Neural cell (in vitro differentiated cells): ENCODE data around the gene CFAP299.

Experiments
- CTCF ChIP-seq: fragments of 450-650 bp; IDR thresholded peaks from 2 replicates; pipeline ENCODE4 v1.5.1; 2014; ENCODE audit warnings: antibody characterized with exemption, mild to moderate bottlenecking, moderate library complexity; ENCODE audit not compliant: poor library complexity, severe bottlenecking
- EZH2 ChIP-seq: fragments of 200-600, 300-800 bp; shearing (Covaris generic), sonication (generic); IDR thresholded peaks from 2 replicates; pipeline ENCODE4 v1.6.1; 2014; ENCODE audit warnings: antibody characterized with exemption, low read length, borderline replicate concordance, mild to moderate bottlenecking; ENCODE audit not compliant: insufficient read depth, poor library complexity, severe bottlenecking
- POLR2AphosphoS5 ChIP-seq: IDR thresholded peaks from 2 replicates; pipeline ENCODE4 v1.6.1; 2012
- RAD21 ChIP-seq: fragments of 450-650 bp; conservative IDR thresholded peaks from 2 replicates; pipeline ENCODE4 v1.6.1; 2014; ENCODE audit warnings: antibody characterized with exemption, mild to moderate bottlenecking, moderate library complexity
- TAF1 ChIP-seq: IDR thresholded peaks from 2 replicates; pipeline ENCODE4 v1.6.1; 2012; ENCODE audit warnings: low read depth
- TF ChIP-seq, protein P1 (sequence below): IDR thresholded peaks from 2 replicates; pipeline ENCODE4 v1.6.1; 2012; ENCODE audit warnings: borderline replicate concordance

DNA sequence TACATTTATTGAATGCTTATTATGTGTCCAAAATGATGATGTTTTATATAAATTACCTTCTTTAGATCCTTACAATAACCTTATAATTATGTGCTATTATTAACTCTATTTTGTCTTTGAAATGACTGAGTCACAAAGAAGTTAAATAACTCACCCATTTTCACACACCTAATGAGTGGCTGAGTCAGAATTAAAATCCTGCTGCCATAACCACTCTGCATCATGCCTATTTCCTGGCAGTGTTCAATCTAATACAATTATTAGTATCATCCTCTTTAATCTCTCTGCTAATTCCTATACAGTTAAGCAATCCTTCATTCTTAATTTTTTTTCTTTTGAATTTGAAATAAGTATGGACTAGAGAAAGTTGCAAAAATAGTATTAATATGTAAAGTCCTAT is 342.9 kb downstream of the CFAP299 start:
- no peak for TF ChIP-seq EZH2
- TF ChIP-seq CTCF = no peak
- TF ChIP-seq POLR2AphosphoS5 = no peak
- TF ChIP-seq, protein P1, sequence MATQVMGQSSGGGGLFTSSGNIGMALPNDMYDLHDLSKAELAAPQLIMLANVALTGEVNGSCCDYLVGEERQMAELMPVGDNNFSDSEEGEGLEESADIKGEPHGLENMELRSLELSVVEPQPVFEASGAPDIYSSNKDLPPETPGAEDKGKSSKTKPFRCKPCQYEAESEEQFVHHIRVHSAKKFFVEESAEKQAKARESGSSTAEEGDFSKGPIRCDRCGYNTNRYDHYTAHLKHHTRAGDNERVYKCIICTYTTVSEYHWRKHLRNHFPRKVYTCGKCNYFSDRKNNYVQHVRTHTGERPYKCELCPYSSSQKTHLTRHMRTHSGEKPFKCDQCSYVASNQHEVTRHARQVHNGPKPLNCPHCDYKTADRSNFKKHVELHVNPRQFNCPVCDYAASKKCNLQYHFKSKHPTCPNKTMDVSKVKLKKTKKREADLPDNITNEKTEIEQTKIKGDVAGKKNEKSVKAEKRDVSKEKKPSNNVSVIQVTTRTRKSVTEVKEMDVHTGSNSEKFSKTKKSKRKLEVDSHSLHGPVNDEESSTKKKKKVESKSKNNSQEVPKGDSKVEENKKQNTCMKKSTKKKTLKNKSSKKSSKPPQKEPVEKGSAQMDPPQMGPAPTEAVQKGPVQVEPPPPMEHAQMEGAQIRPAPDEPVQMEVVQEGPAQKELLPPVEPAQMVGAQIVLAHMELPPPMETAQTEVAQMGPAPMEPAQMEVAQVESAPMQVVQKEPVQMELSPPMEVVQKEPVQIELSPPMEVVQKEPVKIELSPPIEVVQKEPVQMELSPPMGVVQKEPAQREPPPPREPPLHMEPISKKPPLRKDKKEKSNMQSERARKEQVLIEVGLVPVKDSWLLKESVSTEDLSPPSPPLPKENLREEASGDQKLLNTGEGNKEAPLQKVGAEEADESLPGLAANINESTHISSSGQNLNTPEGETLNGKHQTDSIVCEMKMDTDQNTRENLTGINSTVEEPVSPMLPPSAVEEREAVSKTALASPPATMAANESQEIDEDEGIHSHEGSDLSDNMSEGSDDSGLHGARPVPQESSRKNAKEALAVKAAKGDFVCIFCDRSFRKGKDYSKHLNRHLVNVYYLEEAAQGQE = no peak
- no peak for TF ChIP-seq RAD21
- no peak for TF ChIP-seq TAF1
